ENCODE results near the gene C11orf21. TPM values are rescaled to one million over a fixed set of nuclear protein-coding genes. Genes with fewer than 3 reads are reported as not detected.

Gene C11orf21
- total and polyA plus RNA-seq, 9 of the 15 experiments (the other 6 are each of a cell fraction or from before 2014, with no cell fraction given): 0.10 to 2.6 (median 2.0) TPM

- TF ChIP-seq RB1 (IDR thresholded peaks at IDR 0.05; ENCODE audit: low read depth) (peak; percentile 66; the same call in 1 of the 2 replicates), HSF4 (CRISPR knock-in tag; IDR thresholded peaks at IDR 0.05; ENCODE audit: borderline replicate concordance) (no peak), ASH1L (IDR thresholded peaks at IDR 0.05; ENCODE audit: borderline replicate concordance, low read depth, partially characterized antibody) (no peak), ZHX1 (conservative IDR thresholded peaks at IDR 0.05; ENCODE audit: low read length) (0 out of 2 replicates have a peak, but pooled peaks have one; percentile 42), POLR2H (tag; IDR thresholded peaks at IDR 0.05; ENCODE audit: low read depth) (no peak), RBM15 (IDR thresholded peaks at IDR 0.05; ENCODE audit: insufficient read depth, low read length) (no peak), KDM4B (IDR thresholded peaks at IDR 0.05; ENCODE audit: borderline replicate concordance in 2 of 2, low read depth in 1 of 2) (no peak), CAMTA2 (CRISPR knock-in tag; conservative IDR thresholded peaks at IDR 0.05) (no peak), HNRNPH1 (optimal IDR thresholded peaks at IDR 0.05; ENCODE audit: low read depth, low read length) (no peak), ZNF583 (CRISPR knock-in tag; IDR thresholded peaks at IDR 0.05) (0 out of 2 replicates have a peak, but pooled peaks have one; percentile 19), GABPB2 (CRISPR knock-in tag; conservative IDR thresholded peaks at IDR 0.05) (no peak), PRPF4 (IDR thresholded peaks at IDR 0.05; ENCODE audit: insufficient read depth, low read depth, low read length, poor library complexity, severe bottlenecking) (no peak), JUNB (CRISPR knock-in tag; conservative IDR thresholded peaks at IDR 0.05) (no peak), TAL1 (IDR thresholded peaks at IDR 0.05) (no peak), STAT5B (CRISPR knock-in tag; IDR thresholded peaks at IDR 0.05) (no peak), PREB (CRISPR knock-in tag; IDR thresholded peaks at IDR 0.05) (no peak)
- TF ChIP-seq, protein P1, sequence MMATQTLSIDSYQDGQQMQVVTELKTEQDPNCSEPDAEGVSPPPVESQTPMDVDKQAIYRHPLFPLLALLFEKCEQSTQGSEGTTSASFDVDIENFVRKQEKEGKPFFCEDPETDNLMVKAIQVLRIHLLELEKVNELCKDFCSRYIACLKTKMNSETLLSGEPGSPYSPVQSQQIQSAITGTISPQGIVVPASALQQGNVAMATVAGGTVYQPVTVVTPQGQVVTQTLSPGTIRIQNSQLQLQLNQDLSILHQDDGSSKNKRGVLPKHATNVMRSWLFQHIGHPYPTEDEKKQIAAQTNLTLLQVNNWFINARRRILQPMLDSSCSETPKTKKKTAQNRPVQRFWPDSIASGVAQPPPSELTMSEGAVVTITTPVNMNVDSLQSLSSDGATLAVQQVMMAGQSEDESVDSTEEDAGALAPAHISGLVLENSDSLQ (IDR thresholded peaks at IDR 0.05): no peak
- TF ChIP-seq, protein P2, sequence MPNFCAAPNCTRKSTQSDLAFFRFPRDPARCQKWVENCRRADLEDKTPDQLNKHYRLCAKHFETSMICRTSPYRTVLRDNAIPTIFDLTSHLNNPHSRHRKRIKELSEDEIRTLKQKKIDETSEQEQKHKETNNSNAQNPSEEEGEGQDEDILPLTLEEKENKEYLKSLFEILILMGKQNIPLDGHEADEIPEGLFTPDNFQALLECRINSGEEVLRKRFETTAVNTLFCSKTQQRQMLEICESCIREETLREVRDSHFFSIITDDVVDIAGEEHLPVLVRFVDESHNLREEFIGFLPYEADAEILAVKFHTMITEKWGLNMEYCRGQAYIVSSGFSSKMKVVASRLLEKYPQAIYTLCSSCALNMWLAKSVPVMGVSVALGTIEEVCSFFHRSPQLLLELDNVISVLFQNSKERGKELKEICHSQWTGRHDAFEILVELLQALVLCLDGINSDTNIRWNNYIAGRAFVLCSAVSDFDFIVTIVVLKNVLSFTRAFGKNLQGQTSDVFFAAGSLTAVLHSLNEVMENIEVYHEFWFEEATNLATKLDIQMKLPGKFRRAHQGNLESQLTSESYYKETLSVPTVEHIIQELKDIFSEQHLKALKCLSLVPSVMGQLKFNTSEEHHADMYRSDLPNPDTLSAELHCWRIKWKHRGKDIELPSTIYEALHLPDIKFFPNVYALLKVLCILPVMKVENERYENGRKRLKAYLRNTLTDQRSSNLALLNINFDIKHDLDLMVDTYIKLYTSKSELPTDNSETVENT (CRISPR knock-in tag; IDR thresholded peaks at IDR 0.05): no peak
- TF ChIP-seq, protein P3, sequence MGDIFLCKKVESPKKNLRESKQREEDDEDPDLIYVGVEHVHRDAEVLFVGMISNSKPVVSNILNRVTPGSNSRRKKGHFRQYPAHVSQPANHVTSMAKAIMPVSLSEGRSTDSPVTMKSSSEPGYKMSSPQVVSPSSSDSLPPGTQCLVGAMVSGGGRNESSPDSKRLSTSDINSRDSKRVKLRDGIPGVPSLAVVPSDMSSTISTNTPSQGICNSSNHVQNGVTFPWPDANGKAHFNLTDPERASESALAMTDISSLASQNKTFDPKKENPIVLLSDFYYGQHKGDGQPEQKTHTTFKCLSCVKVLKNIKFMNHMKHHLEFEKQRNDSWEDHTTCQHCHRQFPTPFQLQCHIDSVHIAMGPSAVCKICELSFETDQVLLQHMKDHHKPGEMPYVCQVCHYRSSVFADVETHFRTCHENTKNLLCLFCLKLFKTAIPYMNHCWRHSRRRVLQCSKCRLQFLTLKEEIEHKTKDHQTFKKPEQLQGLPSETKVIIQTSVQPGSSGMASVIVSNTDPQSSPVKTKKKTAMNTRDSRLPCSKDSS (IDR thresholded peaks at IDR 0.05; ENCODE audit: low read depth, partially characterized antibody): no peak
These were observed 3.5 kb upstream of the C11orf21 start (continued) for GRCh38 chr11:2305140-2305778.

Measured in K562 (cell line).